Fibroblast of lung (primary cell): ENCODE measurements around the gene RBM15B.

Source experiments
- EZH2 ChIP-seq: IDR thresholded peaks from 2 replicates; pipeline ENCODE4 v1.5.1; 2012; ENCODE audit warnings: low read length, control low read depth, mild to moderate bottlenecking; ENCODE audit errors: missing control alignments
- TF ChIP-seq, protein P1 (sequence below), 2 donors: IDR thresholded peaks in 1 of 2; conservative IDR thresholded peaks in 1 of 2; 1 replicate in 1 of 2; 2 replicates in 1 of 2; pipeline ENCODE4 v1.5.1; 2011 to 2012; ENCODE audit warnings: low read length in 2 of 2, control low read depth in 1 of 2, inconsistent platforms in 1 of 2, low read depth in 1 of 2, mild to moderate bottlenecking in 1 of 2

DNA sequence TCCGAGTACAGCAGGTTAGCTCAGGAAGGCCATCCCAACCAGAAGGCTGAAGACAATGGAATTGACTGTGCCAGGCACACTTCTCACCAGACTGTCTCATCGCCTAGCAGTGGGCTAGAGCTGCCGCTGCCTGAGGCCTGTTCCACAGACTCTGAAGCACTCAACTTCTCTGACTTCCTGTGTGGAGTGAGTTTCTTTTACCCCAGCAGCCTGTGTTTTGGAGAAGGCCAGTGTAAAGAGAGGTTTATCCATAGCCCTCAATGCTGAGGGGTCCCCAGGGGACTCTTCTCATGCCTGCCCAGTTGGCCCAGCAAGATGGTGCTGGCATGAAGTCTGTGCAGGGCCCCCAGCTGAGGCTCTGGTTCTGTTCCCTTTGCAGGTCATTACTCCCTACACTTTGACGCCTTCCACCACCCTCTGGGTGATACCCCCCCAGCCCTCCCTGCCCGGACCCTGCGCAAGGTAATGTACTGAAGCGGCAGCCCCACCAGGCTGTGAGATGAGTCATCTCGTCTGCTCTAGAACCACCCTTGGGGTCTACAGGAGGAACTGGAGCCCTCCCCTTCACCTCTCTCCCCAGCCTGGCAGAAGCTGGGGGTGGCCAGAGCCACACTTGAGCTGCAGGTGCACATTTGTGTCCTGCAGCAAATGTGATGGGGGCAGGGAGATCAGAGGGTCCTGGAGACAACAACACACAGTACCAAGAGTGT lies 11.2 kb upstream of the RBM15B start:
- TF ChIP-seq, protein P1, sequence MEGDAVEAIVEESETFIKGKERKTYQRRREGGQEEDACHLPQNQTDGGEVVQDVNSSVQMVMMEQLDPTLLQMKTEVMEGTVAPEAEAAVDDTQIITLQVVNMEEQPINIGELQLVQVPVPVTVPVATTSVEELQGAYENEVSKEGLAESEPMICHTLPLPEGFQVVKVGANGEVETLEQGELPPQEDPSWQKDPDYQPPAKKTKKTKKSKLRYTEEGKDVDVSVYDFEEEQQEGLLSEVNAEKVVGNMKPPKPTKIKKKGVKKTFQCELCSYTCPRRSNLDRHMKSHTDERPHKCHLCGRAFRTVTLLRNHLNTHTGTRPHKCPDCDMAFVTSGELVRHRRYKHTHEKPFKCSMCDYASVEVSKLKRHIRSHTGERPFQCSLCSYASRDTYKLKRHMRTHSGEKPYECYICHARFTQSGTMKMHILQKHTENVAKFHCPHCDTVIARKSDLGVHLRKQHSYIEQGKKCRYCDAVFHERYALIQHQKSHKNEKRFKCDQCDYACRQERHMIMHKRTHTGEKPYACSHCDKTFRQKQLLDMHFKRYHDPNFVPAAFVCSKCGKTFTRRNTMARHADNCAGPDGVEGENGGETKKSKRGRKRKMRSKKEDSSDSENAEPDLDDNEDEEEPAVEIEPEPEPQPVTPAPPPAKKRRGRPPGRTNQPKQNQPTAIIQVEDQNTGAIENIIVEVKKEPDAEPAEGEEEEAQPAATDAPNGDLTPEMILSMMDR (conservative IDR thresholded peaks at IDR 0.05 in 1 of 2, IDR thresholded peaks at IDR 0.05 in 1 of 2; ENCODE audit: low read depth in 1 of 2, low read length in 2 of 2), result no peak
- TF ChIP-seq EZH2, result no peak
